K562 (cell line): ENCODE data around the gene VPS35. TPM values are rescaled to one million over a fixed set of nuclear protein-coding genes. Genes with fewer than 3 reads are reported as not detected.

ENCODE experiments used
- ATAC-seq: fragments of 200-7000 bp; cut with Tn5 transposase; 3 replicates; pipeline ENCODE4 v1.9.1; 2020; ENCODE audit warnings: moderate library complexity
- BruUV-seq: library from RNA; stranded (reverse); fragments of 400-500 nt; replicated peaks from 2 replicates; lab custom pipeline; 2021; lab: Mats Ljungman, UMichigan
- CTCF ChIA-PET: fragments of 300-600 bp; formaldehyde crosslinking; extraction: SDS; loops from one replicate; lab custom pipeline; 2021; ENCODE audit warnings: low intra/inter-chr PET ratio; lab: Yijun Ruan, JAX
- POLR2A ChIA-PET: fragments of 300-600, 350-650 bp; sonication (Branson Sonifier 250); formaldehyde crosslinking; extraction: SDS; loops from one replicate; lab custom pipeline; 2021; ENCODE audit warnings: antibody characterized with exemption, inconsistent platforms; lab: Yijun Ruan, JAX
- DNase-seq, 4 experiments: peaks; one replicate each; pipeline versions ENCODE4 v3.0.0 to v3.0.0-alpha.2; 2011 to 2018; ENCODE audit warnings: low spot score in 3 of 4, mixed read lengths in 3 of 4; ENCODE audit errors: extremely low read depth in 1 of 4
- FAIRE-seq: peaks from 2 replicates; lab custom pipeline; 2011; peaks lifted over from hg19 to GRCh38; lab: Jason Lieb, UNC
- H2AFZ ChIP-seq: 2 replicates; pipeline ENCODE4 v1.6.0; 2011; ENCODE audit warnings: low read depth, low read length, control low read depth, inconsistent platforms
- H3K27ac ChIP-seq: fragments of 200-600 bp; 3 replicates; pipeline ENCODE4 v1.8.0; 2011; ENCODE audit warnings: low read depth, mild to moderate bottlenecking, control low read depth, inconsistent platforms, low read length, moderate library complexity, mixed read lengths; ENCODE audit errors: extremely low read depth
- H3K27me3 ChIP-seq, 2 experiments: fragments of 300-600 bp in 1 of 2; 2 replicates in 1 of 2; 3 replicates in 1 of 2; pipeline versions ENCODE4 v1.6.0 to v1.8.0; 2011; ENCODE audit warnings: inconsistent platforms in 2 of 2, low read length in 2 of 2, mild to moderate bottlenecking in 1 of 2, mixed read lengths in 1 of 2, moderate library complexity in 1 of 2; ENCODE audit not compliant: control insufficient read depth in 2 of 2, insufficient read depth in 2 of 2
- H3K36me3 ChIP-seq: fragments of 300-600 bp; 3 replicates; pipeline ENCODE4 v1.8.0; 2011; ENCODE audit warnings: mild to moderate bottlenecking, low read length, inconsistent platforms; ENCODE audit not compliant: control insufficient read depth, insufficient read depth
- H3K4me1 ChIP-seq, 2 experiments: fragments of 200-600 bp in 1 of 2; replicated peaks in 1 of 2; 2 replicates in 1 of 2; 3 replicates in 1 of 2; pipeline versions ENCODE4 v1.5.1 to v1.8.0; 2011; ENCODE audit warnings: inconsistent platforms in 2 of 2, low read length in 2 of 2, mild to moderate bottlenecking in 1 of 2, mixed read lengths in 1 of 2, moderate library complexity in 1 of 2; ENCODE audit not compliant: control insufficient read depth in 2 of 2, insufficient read depth in 2 of 2
- H3K4me2 ChIP-seq: 2 replicates; pipeline ENCODE4 v1.6.1; 2011; ENCODE audit warnings: low read length, control low read depth, inconsistent platforms, mixed read lengths; ENCODE audit not compliant: insufficient read depth
- H3K4me3 ChIP-seq: fragments of 200-600 bp; sonication (generic), shearing (Covaris generic); 2 replicates; pipeline ENCODE4 v1.5.1; 2016; ENCODE audit warnings: control low read depth, inconsistent platforms
- H3K79me2 ChIP-seq: fragments of 200-600 bp; 3 replicates; pipeline ENCODE4 v1.8.0; 2011; ENCODE audit warnings: low read length, inconsistent platforms; ENCODE audit not compliant: control insufficient read depth, insufficient read depth
- H3K9ac ChIP-seq, 2 experiments: 2 replicates each; pipeline versions ENCODE4 v1.6.0 to v1.6.1; 2011; ENCODE audit warnings: low read depth in 2 of 2, low read length in 2 of 2, control low read depth in 1 of 2, inconsistent platforms in 1 of 2, mild to moderate bottlenecking in 1 of 2, mixed read lengths in 1 of 2; ENCODE audit not compliant: insufficient read depth in 1 of 2
- H3K9me1 ChIP-seq: one replicate; pipeline ENCODE4 v1.6.0; 2011; ENCODE audit warnings: inconsistent platforms, mild to moderate bottlenecking, low read length, moderate library complexity; ENCODE audit not compliant: control insufficient read depth, insufficient read depth
- H3K9me3 ChIP-seq: replicated peaks from 2 replicates; pipeline ENCODE4 v1.5.1; 2011; ENCODE audit warnings: low read depth, low read length, inconsistent platforms; ENCODE audit not compliant: control insufficient read depth, insufficient read depth
- H4K20me1 ChIP-seq: replicated peaks from 2 replicates; pipeline ENCODE4 v1.6.1; 2011; ENCODE audit warnings: low read length, inconsistent platforms, mixed read lengths; ENCODE audit not compliant: control insufficient read depth, insufficient read depth
- DACH1 ChIP-seq: fragments of 450-650 bp; IDR thresholded peaks from 2 replicates; pipeline ENCODE4 v1.6.1; 2018; ENCODE audit not compliant: partially characterized antibody
- FOXP1 ChIP-seq: sonication (generic); formaldehyde crosslinking; IDR thresholded peaks from 2 replicates; pipeline ENCODE4 v1.8.0; 2022; ENCODE audit warnings: mild to moderate bottlenecking, missing genetic modification reagents
- NCOR1 ChIP-seq: fragments of 450-650 bp; IDR thresholded peaks from 2 replicates; pipeline ENCODE4 v1.6.1; 2016; ENCODE audit warnings: mild to moderate bottlenecking, moderate library complexity
- PRMT5 ChIP-seq: sonication (generic); formaldehyde crosslinking; IDR thresholded peaks from 2 replicates; pipeline ENCODE4 v1.5.0; 2020; ENCODE audit warnings: missing genetic modification reagents
- RAD21 ChIP-seq, 2 experiments: fragments of 250-450 bp in 1 of 2; fragments of 450-650 bp in 1 of 2; sonication (Bioruptor Pico) in 1 of 2; formaldehyde crosslinking in 1 of 2; IDR thresholded peaks in 1 of 2; conservative IDR thresholded peaks in 1 of 2; 2 replicates each; pipeline versions ENCODE4 v1.4.0 to v1.8.0; 2020 to 2022; ENCODE audit warnings: mild to moderate bottlenecking in 2 of 2, moderate library complexity in 1 of 2
- SAFB2 ChIP-seq: fragments of 200-400 bp; formaldehyde crosslinking; IDR thresholded peaks from 2 replicates; pipeline ENCODE4 v1.6.1; 2018; ENCODE audit warnings: borderline replicate concordance, low read length, low read depth, moderate library complexity; ENCODE audit not compliant: severe bottlenecking
- TAF1 ChIP-seq: IDR thresholded peaks from 2 replicates; pipeline ENCODE4 v1.6.1; 2011; ENCODE audit warnings: mild to moderate bottlenecking, low read length, moderate library complexity; ENCODE audit not compliant: insufficient read depth, control insufficient read depth, severe bottlenecking; ENCODE audit errors: extremely low read depth
- ZNF316 ChIP-seq: fragments of 450-650 bp; IDR thresholded peaks from 2 replicates; pipeline ENCODE4 v1.6.1; 2016
- ZNF507 ChIP-seq: conservative IDR thresholded peaks from 2 replicates; pipeline ENCODE4 v1.6.1; 2017; ENCODE audit warnings: missing genetic modification characterization, missing compliant biosample characterization
- WGBS: fragments of 100-300 bp; shearing (Covaris generic); methylation state at CpG from one replicate; pipeline ENCODE4 v1.1.6; 2016; ENCODE audit warnings: low coverage, mixed read lengths; ENCODE audit not compliant: insufficient coverage; ENCODE audit errors: missing lambda C conversion rate; 5-methylcytosine and 5-hydroxymethylcytosine counted together
- in situ Hi-C: fragments of 300-500 bp; cut with MboI; formaldehyde crosslinking; loops from 4 replicates; pipeline ENCODE4 v1.15.0; 2018; ENCODE audit warnings: inconsistent platforms, mixed read lengths
- intact Hi-C: fragments of 100-400 bp; cut with micrococcal nuclease; formaldehyde crosslinking; loops from 2 replicates; pipeline ENCODE4 v1.14.2; 2022
- polyA plus RNA-seq, 8 experiments: library from polyadenylated mRNA; depleted of rRNA in 4 of 8; stranded (reverse) in 5 of 8; unstranded in 3 of 8; fragments of >200 nt; fragmentation: Nextera tagmentation in 2 of 8; fragmentation: Illumina TruSeq in 1 of 8; extraction: Ambion mirVana in 2 of 8; extraction: Trizol in 1 of 8; gene quantifications; 2 replicates each; pipeline versions ENCODE4 v1.2.1 to v1.2.3, GENCODE V29; 2011 to 2014; ENCODE audit warnings: inconsistent platforms in 1 of 8, missing spikeins in 1 of 8
- total RNA-seq, 7 experiments: library from RNA; depleted of rRNA in 6 of 7; stranded (reverse); fragments of >200 nt in 6 of 7; fragmentation: Illumina TruSeq in 2 of 7; extraction: Trizol in 2 of 7; gene quantifications; 2 replicates each; pipeline versions ENCODE4 v1.2.1 to v1.2.3, GENCODE V29; 2011 to 2021; ENCODE audit warnings: low replicate concordance in 1 of 7
- TF ChIP-seq, protein P1 (sequence below), 3 experiments: IDR thresholded peaks in 2 of 3; conservative IDR thresholded peaks in 1 of 3; 2 replicates each; pipeline ENCODE4 v1.5.1; 2011 to 2012; ENCODE audit warnings: low read length in 3 of 3, mild to moderate bottlenecking in 3 of 3, control low read depth in 2 of 3, improper control_type of control experiment in 1 of 3, inconsistent platforms in 1 of 3, low read depth in 1 of 3, mixed read lengths in 1 of 3, moderate library complexity in 1 of 3; ENCODE audit not compliant: insufficient read depth in 2 of 3
- TF ChIP-seq, protein P2 (sequence below), 2 experiments: fragments of 450-650 bp; IDR thresholded peaks; 2 replicates each; pipeline ENCODE4 v1.6.1; 2018; ENCODE audit warnings: mild to moderate bottlenecking in 2 of 2, low read depth in 1 of 2; ENCODE audit not compliant: partially characterized antibody in 2 of 2
- TF ChIP-seq, protein P3 (sequence below), 2 experiments: IDR thresholded peaks; 2 replicates each; pipeline ENCODE4 v1.6.1; 2011; ENCODE audit warnings: borderline replicate concordance in 1 of 2, control low read depth in 1 of 2, low read depth in 1 of 2, low read length in 1 of 2, mild to moderate bottlenecking in 1 of 2, mixed read lengths in 1 of 2, moderate library complexity in 1 of 2; ENCODE audit not compliant: insufficient read depth in 1 of 2, insufficient read length in 1 of 2, poor library complexity in 1 of 2, severe bottlenecking in 1 of 2; ENCODE audit errors: extremely low read depth in 1 of 2
- TF ChIP-seq, protein P4 (sequence below): fragments of 250-450 bp; sonication (Bioruptor Pico); IDR thresholded peaks from 2 replicates; pipeline ENCODE4 v1.5.0; 2021

VPS35 gene
- total and polyA plus RNA-seq, 9 of the 15 experiments (the other 6 are each of a cell fraction or from before 2014, with no cell fraction given): 32.7 to 131 (median 66.2) TPM

DNA sequence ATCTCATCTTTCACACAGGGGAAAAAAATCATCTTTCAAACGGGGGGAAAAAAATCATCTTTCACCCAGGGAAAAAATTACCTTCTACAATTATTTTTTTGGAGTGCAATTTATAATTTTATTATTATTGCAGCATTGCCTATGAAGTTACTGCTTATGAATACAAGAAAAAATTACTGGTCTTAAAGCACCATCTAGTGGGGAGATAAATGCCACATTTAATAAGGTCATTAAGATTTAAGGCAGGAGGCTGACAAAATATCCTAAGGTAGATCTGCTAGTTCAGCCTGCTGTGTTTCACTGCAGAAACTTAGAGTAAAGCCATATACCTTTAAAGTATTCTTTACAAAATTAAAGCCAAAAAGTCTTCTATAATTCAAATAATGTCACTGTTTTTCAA, 81.4 kb downstream of the VPS35 start:
- Histone ChIP-seq H2AFZ (no peak overlapping the region), H3K79me2 (no peaks in the 10 kb centered on the region), H4K20me1 (no peaks in the 10 kb centered on the region), H3K27me3 (no peaks in the 10 kb centered on the region), H3K4me1 (no peaks in the 10 kb centered on the region), H3K27ac (no peak overlapping the region), H3K9me3 (no peaks in the 10 kb centered on the region), H3K9ac (no peak overlapping the region), H3K9me1 (no peaks in the 10 kb centered on the region), H3K36me3 (peaks cover 67% of the 10 kb centered on the region), H3K4me3 (no peak overlapping the region), H3K4me2 (no peak overlapping the region)
- 18% methylated on average over 1 of the region's 1 CpG for WGBS
- ATAC-seq (peak; percentile 56), FAIRE-seq (no peak), DNase-seq (peak; percentile 17 to 35 (median 29))
- CTCF ChIA-PET: interaction anchor here (1.5 kb wide), 1 partner anchor 54 kb away, joined by 7 read pairs; no protein-coding TSS in a partner anchor
- intact Hi-C loops: loop anchor here (5.0 kb wide), 1 partner anchor 50 kb away; no protein-coding TSS in a partner anchor
- in situ Hi-C loops: no loop called here
- no TSS peak for BruUV-seq
- POLR2A ChIA-PET: interaction anchor here (0.8 to 1.4 kb wide), 3 partner anchors 10 to 38 kb away, joined by 3 to 4 read pairs (median 3); partner anchors contain the start of gene SHCBP1
- TF ChIP-seq PRMT5 (no peak), ZNF316 (no peak), DACH1 (no peak), TAF1 (no peak), FOXP1 (CRISPR knock-in tag) (no peak), SAFB2 (no peak), RAD21 (CRISPR knock-in tag; conservative IDR thresholded peaks at IDR 0.05 in 1 of 2, IDR thresholded peaks at IDR 0.05 in 1 of 2) (peak; percentile 55 to 59; a peak in 3 of 4 replicates), NCOR1 (no peak), ZNF507 (tag) (no peak)
- TF ChIP-seq, protein P1, sequence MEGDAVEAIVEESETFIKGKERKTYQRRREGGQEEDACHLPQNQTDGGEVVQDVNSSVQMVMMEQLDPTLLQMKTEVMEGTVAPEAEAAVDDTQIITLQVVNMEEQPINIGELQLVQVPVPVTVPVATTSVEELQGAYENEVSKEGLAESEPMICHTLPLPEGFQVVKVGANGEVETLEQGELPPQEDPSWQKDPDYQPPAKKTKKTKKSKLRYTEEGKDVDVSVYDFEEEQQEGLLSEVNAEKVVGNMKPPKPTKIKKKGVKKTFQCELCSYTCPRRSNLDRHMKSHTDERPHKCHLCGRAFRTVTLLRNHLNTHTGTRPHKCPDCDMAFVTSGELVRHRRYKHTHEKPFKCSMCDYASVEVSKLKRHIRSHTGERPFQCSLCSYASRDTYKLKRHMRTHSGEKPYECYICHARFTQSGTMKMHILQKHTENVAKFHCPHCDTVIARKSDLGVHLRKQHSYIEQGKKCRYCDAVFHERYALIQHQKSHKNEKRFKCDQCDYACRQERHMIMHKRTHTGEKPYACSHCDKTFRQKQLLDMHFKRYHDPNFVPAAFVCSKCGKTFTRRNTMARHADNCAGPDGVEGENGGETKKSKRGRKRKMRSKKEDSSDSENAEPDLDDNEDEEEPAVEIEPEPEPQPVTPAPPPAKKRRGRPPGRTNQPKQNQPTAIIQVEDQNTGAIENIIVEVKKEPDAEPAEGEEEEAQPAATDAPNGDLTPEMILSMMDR (IDR thresholded peaks at IDR 0.05 in 2 of 3, conservative IDR thresholded peaks at IDR 0.05 in 1 of 3; ENCODE audit: insufficient read depth in 2 of 3, low read depth in 1 of 3, low read length in 3 of 3): peak in 1 of 3 experiments; percentile 50; a peak in 2 of 6 replicates
- TF ChIP-seq, protein P2, sequence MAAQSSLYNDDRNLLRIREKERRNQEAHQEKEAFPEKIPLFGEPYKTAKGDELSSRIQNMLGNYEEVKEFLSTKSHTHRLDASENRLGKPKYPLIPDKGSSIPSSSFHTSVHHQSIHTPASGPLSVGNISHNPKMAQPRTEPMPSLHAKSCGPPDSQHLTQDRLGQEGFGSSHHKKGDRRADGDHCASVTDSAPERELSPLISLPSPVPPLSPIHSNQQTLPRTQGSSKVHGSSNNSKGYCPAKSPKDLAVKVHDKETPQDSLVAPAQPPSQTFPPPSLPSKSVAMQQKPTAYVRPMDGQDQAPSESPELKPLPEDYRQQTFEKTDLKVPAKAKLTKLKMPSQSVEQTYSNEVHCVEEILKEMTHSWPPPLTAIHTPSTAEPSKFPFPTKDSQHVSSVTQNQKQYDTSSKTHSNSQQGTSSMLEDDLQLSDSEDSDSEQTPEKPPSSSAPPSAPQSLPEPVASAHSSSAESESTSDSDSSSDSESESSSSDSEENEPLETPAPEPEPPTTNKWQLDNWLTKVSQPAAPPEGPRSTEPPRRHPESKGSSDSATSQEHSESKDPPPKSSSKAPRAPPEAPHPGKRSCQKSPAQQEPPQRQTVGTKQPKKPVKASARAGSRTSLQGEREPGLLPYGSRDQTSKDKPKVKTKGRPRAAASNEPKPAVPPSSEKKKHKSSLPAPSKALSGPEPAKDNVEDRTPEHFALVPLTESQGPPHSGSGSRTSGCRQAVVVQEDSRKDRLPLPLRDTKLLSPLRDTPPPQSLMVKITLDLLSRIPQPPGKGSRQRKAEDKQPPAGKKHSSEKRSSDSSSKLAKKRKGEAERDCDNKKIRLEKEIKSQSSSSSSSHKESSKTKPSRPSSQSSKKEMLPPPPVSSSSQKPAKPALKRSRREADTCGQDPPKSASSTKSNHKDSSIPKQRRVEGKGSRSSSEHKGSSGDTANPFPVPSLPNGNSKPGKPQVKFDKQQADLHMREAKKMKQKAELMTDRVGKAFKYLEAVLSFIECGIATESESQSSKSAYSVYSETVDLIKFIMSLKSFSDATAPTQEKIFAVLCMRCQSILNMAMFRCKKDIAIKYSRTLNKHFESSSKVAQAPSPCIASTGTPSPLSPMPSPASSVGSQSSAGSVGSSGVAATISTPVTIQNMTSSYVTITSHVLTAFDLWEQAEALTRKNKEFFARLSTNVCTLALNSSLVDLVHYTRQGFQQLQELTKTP (IDR thresholded peaks at IDR 0.05; ENCODE audit: low read depth in 1 of 2, partially characterized antibody in 2 of 2): no peak
- TF ChIP-seq, protein P3, sequence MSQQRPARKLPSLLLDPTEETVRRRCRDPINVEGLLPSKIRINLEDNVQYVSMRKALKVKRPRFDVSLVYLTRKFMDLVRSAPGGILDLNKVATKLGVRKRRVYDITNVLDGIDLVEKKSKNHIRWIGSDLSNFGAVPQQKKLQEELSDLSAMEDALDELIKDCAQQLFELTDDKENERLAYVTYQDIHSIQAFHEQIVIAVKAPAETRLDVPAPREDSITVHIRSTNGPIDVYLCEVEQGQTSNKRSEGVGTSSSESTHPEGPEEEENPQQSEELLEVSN (IDR thresholded peaks at IDR 0.05; ENCODE audit: borderline replicate concordance in 1 of 2, extremely low read depth in 1 of 2, insufficient read depth in 1 of 2, insufficient read length in 1 of 2, low read depth in 1 of 2, low read length in 1 of 2, poor library complexity in 1 of 2, severe bottlenecking in 1 of 2): no peak
- TF ChIP-seq, protein P4, sequence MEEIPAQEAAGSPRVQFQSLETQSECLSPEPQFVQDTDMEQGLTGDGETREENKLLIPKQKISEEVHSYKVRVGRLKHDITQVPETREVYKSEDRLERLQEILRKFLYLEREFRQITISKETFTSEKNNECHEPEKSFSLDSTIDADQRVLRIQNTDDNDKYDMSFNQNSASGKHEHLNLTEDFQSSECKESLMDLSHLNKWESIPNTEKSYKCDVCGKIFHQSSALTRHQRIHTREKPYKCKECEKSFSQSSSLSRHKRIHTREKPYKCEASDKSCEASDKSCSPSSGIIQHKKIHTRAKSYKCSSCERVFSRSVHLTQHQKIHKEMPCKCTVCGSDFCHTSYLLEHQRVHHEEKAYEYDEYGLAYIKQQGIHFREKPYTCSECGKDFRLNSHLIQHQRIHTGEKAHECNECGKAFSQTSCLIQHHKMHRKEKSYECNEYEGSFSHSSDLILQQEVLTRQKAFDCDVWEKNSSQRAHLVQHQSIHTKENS: no peak
